Astrocyte (in vitro differentiated cells and primary cell): ENCODE results near the gene GPR89A.

Experiments used
- CTCF ChIP-seq: IDR thresholded peaks from 2 replicates; pipeline ENCODE4 v1.5.1; 2011; ENCODE audit warnings: low read depth, mild to moderate bottlenecking, inconsistent platforms, low read length, moderate library complexity; ENCODE audit not compliant: insufficient read depth
- EZH2 ChIP-seq: IDR thresholded peaks from 2 replicates; pipeline ENCODE4 v1.6.1; 2012; ENCODE audit warnings: mild to moderate bottlenecking, low read length, inconsistent platforms; ENCODE audit not compliant: insufficient read depth

- TF ChIP-seq CTCF (no peak), EZH2 (no peak)
Observed at GRCh38 chr1:145692785-145693443, 85.1 kb downstream of the GPR89A start.
